Measurements from ENCODE around the gene EN1.

DNA sequence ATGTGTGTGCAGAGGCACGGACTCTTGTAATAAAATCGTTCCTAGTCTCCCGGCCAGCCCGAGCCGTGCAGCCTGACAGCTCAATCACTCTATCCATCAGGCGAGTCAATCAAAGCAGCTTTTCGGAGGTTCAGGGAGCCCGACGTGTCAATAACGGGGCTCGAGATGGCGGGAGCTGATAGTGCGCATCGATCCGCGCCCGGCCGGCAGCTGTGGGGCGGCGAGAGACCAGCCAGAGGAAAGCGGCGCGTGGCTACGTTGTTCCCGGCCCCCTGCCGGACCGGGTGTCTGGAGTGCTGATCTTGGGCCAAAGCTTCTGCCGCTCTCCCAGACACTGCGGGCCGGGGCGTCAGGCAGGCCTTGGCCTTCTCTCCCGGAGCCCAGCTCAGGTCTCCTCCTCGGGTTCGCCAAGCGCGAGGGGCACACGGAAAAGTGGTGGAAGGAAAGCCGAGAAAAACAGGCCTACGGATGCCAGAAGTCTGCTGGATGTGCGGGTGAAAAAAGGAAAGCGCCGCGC lies 2.4 kb downstream of the EN1 start:
- TF ChIP-seq CTCF (conservative IDR thresholded peaks at IDR 0.05; ENCODE audit: low read length) (no peak), EZH2phosphoT487 (IDR thresholded peaks at IDR 0.05; ENCODE audit: borderline replicate concordance, low read depth, low read length) (no peak)

Data from OCI-LY7 (cell line).